OCI-M2 (cell line): ENCODE data around the gene RBMY1E.
"Not testable (repeated sequence)": the region's sequence is repeated elsewhere in the genome, so short reads cannot be mapped to it uniquely, and the experiment has no call there.

Source experiments
- DNase-seq: peaks from one replicate; lab custom pipeline; 2025; ENCODE audit not compliant: unreplicated experiment; lab: John Stamatoyannopoulos, UW

The RBMY1E gene

GRCh38 chrY:21917932-21918331 lies at the start of gene RBMY1E:
RBMY1E (minus strand) TSS chrY:21918032; CDS start chrY:21916054, 1,978 bp downstream.
- DNase-seq: not testable (repeated sequence)

- DNase-seq: not testable (repeated sequence)
These were observed 23.4 kb downstream of the RBMY1E start, which contains the start of gene RBMY1D for GRCh38 chrY:21894426-21894825. RBMY1D (minus strand) TSS chrY:21894526; CDS start chrY:21892513, 2,013 bp downstream.

- DNase-seq: not testable (repeated sequence)
These were observed 48.3 kb downstream of the RBMY1E start for GRCh38 chrY:21869407-21870076.
